GM21619 (cell line): ENCODE measurements around the gene PLXNA2.

Experiments
- ATAC-seq: cut with Tn5 transposase; IDR thresholded peaks from one replicate; pipeline ENCODE4 v1.9.1; 2021; ENCODE audit not compliant: unreplicated experiment

PLXNA2 gene, protein sequence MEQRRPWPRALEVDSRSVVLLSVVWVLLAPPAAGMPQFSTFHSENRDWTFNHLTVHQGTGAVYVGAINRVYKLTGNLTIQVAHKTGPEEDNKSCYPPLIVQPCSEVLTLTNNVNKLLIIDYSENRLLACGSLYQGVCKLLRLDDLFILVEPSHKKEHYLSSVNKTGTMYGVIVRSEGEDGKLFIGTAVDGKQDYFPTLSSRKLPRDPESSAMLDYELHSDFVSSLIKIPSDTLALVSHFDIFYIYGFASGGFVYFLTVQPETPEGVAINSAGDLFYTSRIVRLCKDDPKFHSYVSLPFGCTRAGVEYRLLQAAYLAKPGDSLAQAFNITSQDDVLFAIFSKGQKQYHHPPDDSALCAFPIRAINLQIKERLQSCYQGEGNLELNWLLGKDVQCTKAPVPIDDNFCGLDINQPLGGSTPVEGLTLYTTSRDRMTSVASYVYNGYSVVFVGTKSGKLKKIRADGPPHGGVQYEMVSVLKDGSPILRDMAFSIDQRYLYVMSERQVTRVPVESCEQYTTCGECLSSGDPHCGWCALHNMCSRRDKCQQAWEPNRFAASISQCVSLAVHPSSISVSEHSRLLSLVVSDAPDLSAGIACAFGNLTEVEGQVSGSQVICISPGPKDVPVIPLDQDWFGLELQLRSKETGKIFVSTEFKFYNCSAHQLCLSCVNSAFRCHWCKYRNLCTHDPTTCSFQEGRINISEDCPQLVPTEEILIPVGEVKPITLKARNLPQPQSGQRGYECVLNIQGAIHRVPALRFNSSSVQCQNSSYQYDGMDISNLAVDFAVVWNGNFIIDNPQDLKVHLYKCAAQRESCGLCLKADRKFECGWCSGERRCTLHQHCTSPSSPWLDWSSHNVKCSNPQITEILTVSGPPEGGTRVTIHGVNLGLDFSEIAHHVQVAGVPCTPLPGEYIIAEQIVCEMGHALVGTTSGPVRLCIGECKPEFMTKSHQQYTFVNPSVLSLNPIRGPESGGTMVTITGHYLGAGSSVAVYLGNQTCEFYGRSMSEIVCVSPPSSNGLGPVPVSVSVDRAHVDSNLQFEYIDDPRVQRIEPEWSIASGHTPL (N-terminal part only)

GRCh38 chr1:208243967-208244916 lies at the start of gene PLXNA2:
PLXNA2 (minus strand) TSS chr1:208244384; CDS start chr1:208217922, 26,462 bp downstream.
- no peak for ATAC-seq

DNA sequence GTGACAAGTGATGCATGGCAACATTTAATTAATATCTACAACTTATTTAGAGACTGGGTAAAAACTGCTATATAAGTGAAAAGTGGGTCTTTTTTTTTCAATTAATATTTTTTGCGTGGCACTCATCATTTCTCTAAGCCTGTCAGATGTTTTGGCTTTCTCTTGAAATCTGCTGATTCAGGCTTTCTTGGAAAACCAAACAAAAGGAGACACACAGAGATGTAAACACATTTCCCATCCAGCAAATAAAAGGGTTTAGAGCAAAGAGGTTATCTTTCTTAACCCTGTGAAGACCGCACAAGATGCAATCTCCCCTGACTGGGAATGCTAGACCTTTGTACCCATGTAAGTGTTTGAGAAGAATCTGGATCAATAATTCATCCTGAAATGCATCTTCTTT lies 48.7 kb upstream of the PLXNA2 start:
- ATAC-seq, result no peak

GRCh38 chr1:208291923-208292711 lies 47.9 kb upstream of the PLXNA2 start:
- ATAC-seq, result no peak

- ATAC-seq, result no peak
These were observed 46.9 kb upstream of the PLXNA2 start for GRCh38 chr1:208291129-208291528.

- no peak for ATAC-seq
These were observed 45.5 kb upstream of the PLXNA2 start for GRCh38 chr1:208289716-208290115.

DNA sequence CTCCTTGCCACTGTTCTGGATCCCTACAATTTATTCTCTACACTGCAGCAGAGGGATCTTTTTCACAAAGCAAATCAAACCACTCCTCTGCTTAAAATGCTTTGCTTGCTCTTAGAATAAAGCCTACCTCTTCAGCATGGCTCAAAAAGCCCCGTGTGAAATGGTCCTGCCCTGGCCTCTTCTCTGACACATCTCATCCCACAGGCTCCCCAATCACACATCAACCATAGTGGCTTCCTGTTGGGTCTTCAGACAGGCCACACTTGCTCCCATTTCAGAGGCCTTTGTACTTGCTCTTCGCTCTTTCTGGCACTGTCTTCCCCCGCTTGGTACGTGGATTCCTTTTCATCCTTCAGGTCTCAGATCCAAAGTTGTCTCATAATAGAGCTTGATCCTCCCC lies 44.3 kb upstream of the PLXNA2 start:
- ATAC-seq, result no peak

DNA sequence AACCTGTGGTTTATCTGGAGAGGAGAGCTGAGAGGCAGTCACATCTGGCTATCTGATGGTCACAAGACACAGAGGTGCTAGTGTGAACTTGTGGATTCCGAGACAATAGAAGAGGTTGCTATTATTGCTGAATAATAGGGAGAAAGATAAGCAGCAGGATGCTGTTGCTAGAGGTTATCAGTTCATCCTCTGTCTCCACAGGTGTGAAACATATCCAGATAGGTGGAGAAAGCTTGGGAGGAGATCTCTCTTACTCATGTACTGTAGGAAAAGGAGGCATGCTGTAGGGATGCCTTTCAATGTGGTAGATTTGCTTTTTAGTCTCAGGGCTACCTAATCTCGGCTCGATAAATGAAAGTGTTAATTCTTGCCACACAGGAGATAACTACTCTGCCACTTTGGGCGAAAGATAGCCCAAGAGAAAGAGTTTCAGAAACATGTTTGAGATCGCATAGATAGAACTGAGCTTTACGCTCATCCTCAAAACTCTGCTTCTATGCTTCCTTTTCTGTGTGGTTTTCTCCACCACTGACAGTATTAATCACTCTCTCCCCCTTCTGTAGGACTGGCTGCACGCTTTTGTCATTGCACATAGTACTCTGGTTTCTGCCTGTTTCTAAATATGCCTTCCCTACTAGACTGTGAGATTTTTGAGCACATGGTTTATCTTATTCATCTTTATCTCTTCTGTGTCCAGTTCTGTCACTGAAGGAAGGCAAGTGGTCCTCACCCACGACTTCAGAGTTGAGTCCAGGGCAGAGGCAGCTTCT lies 36.7 kb upstream of the PLXNA2 start:
- no peak for ATAC-seq

DNA sequence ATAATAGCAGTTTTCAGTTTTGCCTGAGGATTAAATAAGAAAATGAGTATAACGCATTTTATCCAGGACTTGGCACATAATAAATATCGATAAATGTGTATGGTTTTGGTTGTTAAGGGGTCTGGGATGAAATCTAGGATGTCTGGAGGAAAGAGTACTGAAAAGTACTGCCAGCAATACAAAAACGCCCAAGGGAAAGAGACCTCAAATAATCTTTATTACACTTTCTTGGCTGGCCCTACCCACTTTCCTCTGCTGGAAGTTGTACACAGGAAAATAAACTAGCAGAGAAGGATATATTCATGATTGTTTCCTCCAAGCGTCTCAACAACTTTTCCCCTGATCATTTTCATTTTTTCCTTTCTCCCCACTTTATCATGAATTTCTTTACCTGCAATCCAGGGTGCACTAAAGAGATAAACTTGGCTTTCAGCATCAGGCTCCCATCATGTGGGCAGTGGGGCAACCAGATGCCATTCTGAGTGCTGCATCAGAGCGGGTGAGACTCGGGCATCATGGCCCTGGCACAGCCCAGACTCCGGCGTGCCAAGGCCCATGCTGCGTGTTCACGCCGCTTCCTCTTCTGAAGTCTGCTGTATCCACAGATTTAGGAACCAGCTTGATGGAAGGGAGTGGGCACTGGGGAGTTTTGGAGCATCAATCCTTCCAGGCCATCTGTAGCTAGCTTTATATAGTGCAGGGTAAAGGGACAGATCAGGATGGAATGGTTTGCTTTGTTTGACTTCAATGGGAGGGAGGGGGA lies 35.8 kb upstream of the PLXNA2 start:
- ATAC-seq, result no peak

DNA sequence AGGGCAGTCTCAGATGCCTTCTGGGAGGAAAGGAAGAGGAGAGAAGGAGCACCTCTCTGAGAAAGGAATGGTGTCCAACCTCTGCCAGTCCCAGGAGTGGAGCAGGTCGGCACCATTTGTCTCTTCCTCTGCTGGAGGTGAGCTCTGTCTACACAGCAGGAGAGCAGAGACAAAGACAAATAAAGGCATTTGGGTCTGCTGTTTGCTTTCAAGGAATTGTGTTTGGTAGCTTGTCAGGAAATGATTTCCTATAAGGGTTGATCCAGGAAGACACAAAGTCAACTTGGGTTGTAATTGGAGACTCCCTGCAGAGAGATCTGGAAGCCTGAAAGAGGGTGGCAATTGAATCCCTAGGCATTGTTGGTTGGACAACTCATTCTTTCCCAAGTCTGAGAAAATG lies 34.5 kb upstream of the PLXNA2 start:
- ATAC-seq, result no peak

DNA sequence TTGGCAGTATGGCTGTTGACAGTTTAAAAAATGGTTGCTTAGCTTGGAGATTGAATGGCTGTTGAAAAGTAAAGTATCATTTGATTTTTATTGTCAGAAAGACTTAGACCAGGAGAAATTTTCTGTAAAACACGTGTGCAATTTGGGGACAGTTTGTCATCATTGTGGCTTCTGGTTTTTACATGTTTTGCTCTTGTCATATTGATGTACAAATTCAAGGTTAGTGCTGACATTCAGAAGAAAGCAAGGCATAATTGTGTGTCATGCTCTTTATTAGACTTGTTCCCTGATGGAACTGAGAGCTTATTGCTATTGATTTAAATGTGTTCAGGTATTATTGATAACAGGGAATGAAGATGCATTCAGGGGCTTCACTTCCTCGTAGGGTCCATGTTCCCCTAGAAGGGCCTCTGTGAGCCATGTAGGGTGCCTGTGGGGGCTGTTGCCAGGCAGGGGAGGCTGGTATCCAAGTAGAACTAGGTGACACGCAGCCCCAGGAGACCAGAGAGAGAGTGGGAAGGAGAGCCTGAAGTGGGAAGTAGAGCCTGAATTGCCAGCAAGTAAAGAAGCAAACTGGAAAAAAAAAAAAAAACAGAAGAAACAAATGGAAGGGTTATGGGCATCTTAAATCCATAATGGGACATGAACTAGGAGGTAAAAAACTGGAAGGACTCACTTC lies 32.7 kb upstream of the PLXNA2 start:
- ATAC-seq, result no peak

- ATAC-seq, result no peak
These were observed 30.9 kb upstream of the PLXNA2 start for GRCh38 chr1:208275083-208275482.

GRCh38 chr1:208273386-208274017 lies 29.3 kb upstream of the PLXNA2 start:
- no peak for ATAC-seq

DNA sequence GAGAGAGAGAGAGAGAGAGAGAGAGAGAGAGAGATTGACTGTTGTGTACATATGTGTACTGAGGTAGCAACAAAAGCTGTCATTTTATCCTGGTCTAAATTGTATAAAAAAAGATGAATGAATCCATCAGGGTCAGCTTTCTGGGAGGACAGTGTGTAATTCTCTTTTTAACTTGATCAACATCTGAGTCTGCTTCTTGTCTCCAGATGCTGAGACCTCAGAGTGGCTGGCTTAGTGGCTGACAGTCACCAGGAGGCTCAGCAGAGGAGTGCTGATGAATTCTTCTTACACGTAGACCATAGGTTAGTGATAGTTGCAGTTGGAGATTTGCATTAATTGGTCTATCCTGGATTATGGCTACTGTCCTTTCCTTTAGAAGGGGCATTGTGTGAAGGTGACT lies 28.5 kb upstream of the PLXNA2 start:
- ATAC-seq, result no peak

DNA sequence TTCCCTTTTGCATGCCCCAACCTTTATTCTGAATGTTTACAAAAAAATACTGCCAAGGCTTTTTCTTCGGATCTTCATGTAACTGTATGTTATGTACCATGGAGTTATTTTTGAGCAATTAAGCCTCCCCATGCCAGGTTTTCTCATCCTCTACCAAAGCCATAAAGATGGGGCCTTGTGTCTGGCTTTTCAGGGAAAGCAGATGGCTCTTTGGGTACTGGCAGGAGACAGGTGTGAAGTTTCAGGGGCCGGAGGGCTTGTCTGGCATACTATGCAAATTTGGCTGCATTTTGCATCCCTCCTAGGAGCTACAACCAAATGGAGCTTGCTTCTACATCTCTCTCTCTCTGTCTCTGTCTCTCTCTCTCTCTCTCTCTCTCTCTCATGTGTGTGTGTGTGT lies 28.1 kb upstream of the PLXNA2 start:
- ATAC-seq, result no peak

GRCh38 chr1:208271236-208271635 lies 27.1 kb upstream of the PLXNA2 start:
- no peak for ATAC-seq

DNA sequence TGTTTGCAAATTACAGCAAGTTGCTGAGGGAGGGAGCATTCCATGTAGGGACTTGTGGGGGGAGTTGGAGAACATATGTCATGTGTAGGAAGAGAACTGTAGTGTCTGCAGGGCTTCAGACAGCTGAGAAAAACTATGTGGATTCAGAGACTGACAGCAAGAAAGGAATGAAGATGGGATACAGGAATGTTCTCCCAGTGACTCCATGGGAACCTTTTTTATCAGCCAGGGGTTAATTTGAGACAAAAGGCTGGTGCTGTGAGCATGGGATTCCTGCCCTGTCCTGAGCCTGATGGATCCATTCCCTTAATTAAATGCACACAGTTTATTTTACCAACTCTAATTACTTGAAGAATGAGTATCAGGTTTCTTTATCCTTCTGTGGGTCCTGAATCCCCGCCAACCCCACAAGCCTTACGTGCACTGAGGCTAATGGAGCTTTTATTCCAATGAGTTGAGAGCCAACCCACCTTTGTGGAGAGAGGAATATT lies 26.5 kb upstream of the PLXNA2 start:
- ATAC-seq, result no peak

DNA sequence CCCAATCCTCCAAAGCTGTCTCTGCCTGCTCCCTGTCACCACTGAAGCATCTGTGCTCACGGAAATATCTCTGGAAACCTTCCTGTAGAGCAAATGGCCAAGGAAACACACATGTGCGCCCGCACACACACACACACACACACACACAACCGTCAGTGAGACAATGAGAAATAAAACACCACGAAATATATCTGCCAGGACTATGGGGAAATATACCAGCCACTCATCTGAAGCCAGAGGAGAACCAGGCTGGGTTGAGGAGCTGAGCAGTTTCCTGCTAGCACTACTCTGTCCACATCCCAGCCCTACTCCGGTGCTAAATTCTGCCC lies 25.1 kb upstream of the PLXNA2 start:
- no peak for ATAC-seq
